NCI-H187 (cell line): Measurements from ENCODE around the gene MADCAM1.
A peak's percentile ranks its signal among the peaks of the same experiment; 100 is the strongest.
"Not testable (repeated sequence)": the region's sequence is repeated elsewhere in the genome, so short reads cannot be mapped to it uniquely, and the experiment has no call there.

ENCODE experiments used
- DNase-seq, 2 experiments: peaks; one replicate each; lab custom pipeline; 2025; lab: John Stamatoyannopoulos, UW

Gene MADCAM1

DNA sequence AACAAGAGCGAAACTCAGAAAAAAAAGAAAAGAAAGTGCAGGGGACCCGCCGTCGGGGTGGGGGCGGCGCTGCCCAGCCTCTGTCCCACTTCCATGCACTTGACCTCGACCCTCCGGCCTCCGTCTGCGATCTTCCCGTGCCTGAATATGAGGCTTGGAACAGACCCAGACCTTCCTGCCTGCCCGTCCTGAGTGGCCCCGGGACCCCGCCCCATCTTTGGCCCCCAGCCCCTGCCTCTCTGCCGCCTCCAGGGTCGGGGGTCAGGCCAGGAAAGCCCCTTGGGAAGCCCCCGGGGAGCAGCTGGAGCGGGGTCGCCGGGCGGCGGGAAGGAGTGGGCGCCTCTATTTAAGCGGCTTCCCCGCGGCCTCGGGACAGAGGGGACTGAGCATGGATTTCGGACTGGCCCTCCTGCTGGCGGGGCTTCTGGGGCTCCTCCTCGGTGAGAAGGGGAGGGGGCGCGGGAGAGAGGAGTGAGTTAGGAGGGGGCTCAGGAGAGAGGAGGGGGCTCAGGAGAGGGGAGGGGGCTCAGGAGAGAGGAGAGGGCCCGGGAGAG, at the start of gene MADCAM1:
MADCAM1 (plus strand) TSS at position 375 of the 554 bp plus-strand sequence; CDS start at position 389, 14 bp downstream.
- DNase-seq, result no peak

- DNase-seq, result no peak
Observed at GRCh38 chr19:447064-447426, 49.2 kb upstream of the MADCAM1 start.

GRCh38 chr19:447816-448560, 48.3 kb upstream of the MADCAM1 start:
- DNase-seq, result no peak

DNA sequence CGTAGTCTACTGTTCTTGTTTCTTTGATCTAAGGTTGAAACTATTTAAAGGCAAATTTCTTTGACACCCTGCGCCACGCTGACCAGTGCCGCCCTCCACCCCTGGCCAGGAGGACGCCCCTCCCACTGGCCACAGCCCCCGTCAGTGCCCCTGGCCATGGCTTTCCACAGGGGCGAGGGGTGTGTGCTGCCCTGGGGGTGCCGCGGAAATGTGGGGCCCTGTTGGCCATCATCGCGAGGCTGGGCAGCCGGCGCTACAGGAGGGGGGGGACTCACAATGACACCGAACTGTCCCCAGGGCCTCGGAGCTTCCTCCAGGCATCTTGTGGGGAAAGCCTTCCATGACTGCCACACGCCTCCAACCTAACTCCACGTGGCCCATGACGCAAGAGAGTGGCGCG, 46.4 kb upstream of the MADCAM1 start:
- no peak for DNase-seq

GRCh38 chr19:450912-451481, 45.3 kb upstream of the MADCAM1 start:
- not testable (repeated sequence) for DNase-seq

- DNase-seq, result no peak
Observed at GRCh38 chr19:452829-453228, 43.5 kb upstream of the MADCAM1 start.

GRCh38 chr19:453606-454005, 42.7 kb upstream of the MADCAM1 start:
- DNase-seq, result no peak

GRCh38 chr19:455031-455705, 41.1 kb upstream of the MADCAM1 start:
- DNase-seq, result no peak

DNA sequence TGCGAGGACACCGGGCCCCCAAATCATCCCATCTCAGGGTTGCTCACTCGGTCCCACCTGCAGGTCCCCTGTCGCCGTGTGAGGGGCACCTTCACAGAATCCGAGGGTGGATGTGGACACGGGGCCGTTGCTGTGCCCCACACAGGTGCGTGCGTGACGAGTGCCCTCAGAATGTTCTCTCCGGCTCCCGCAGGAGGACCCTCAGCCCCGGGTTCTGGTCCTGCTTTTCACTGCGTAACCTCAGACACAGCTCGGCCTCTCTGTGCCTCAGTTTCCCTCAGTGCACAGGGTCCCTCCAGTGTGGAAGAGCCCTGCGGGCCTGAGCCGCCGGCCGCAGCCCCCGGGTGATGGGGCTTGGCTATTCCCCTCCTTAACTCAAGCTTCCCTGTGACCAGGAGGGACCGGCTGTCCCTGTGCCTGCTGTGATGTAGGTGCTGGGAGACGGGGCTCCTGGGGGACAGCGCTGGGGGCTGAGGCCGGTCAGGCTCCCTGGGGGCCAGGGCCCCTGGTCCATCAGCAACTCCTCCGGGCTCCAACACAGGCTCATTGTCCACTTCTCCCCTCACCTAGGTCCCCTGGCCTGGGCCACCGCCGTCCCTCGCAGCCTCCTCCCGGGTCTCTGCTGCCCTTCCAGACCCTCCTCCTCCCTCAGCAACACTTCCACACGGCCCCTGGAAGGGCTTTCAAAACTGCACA, 40.3 kb upstream of the MADCAM1 start:
- DNase-seq, result no peak

DNA sequence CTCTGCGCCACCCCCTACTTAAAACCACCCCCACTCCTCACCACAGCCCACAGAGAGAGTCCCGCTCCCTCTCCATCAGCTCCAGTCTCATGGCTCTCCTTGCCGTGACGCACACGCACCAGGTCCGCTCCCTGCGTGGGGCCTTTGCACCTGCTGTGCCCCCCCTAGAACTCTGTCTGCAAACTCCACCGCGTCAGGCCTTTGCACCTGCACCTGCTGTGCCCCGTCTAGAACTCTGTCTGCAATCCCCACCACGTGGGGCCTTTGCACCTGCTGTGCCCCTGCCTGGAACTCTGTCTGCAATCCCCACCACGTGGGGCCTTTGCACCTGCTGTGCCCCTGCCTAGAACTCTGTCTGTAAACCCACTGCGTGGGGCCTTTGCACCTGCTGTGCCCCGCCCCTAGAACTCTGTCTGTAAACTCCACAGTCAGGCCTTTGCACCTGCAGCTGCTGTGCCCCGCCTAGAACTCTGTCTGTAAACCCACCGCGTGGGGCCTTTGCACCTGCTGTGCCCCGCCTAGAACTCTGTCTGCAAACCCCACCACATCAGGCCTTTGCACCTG, 39.7 kb upstream of the MADCAM1 start:
- no peak for DNase-seq

DNA sequence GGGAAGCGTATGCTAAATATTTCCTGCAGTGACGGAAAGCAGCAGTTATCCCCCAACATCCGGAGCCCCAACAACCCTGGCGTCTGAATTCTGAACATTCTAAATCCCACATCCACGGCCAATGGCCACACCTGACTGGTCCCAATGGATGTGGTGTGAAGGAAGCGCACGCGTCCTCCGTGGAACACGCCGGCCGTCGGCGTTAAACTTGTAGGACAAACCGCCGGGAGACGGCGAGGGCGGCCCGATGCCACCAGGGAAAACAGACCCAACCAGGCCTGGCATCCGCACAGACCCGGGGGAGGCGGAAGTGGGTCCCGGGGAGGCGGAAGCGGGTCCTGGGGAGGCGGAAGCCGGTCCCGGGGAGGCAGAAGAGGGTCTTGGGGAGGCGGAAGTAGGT, 38.6 kb upstream of the MADCAM1 start:
- no peak for DNase-seq

DNA sequence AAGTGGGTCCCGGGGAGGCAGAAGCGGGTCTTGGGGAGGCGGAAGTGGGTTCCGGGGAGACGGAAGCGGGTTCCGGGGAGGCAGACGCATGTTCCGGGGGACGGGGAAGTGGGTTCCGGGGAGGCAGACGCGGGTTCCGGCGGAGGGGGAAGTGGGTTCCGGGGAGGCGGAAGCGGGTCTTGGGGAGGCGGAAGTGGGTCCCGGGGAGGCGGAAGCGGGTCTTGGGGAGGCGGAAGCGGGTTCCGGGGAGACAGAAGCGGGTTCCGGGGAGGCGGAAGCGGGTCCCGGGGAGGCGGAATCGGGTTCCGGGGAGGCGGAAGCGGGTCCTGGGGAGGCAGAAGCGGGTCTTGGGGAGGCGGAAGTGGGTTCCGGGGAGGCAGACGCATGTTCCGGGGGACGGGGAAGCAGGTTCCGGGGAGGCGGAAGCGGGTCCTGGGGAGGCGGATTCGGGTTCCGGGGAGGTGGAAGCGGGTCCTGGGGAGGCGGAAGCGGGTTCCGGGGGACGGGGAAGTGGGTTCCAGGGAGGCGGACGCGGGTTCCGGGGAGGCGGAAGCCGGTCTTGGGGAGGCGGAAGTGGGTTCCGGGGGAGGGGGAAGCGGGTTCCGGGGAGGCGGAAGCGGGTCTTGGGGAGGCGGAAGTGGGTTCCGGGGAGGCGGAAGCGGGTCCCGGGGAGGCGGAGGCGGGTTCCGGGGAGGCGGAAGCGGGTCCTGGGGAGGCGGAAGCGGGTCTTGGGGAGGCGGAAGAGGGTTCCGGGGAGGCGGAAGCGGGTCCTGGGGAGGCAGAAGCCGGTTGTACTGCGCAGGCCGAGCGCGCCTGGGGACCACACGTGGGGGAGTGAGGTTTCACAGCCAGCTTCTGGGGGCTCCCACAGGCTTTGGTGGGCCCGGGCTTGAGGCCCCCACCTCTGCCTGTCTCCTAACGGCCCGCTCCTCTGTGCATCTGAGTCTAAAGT, 37.9 kb upstream of the MADCAM1 start:
- no peak for DNase-seq

GRCh38 chr19:459724-460511, 36.4 kb upstream of the MADCAM1 start:
- DNase-seq, result peak in 1 of 2 experiments; percentile 40

DNA sequence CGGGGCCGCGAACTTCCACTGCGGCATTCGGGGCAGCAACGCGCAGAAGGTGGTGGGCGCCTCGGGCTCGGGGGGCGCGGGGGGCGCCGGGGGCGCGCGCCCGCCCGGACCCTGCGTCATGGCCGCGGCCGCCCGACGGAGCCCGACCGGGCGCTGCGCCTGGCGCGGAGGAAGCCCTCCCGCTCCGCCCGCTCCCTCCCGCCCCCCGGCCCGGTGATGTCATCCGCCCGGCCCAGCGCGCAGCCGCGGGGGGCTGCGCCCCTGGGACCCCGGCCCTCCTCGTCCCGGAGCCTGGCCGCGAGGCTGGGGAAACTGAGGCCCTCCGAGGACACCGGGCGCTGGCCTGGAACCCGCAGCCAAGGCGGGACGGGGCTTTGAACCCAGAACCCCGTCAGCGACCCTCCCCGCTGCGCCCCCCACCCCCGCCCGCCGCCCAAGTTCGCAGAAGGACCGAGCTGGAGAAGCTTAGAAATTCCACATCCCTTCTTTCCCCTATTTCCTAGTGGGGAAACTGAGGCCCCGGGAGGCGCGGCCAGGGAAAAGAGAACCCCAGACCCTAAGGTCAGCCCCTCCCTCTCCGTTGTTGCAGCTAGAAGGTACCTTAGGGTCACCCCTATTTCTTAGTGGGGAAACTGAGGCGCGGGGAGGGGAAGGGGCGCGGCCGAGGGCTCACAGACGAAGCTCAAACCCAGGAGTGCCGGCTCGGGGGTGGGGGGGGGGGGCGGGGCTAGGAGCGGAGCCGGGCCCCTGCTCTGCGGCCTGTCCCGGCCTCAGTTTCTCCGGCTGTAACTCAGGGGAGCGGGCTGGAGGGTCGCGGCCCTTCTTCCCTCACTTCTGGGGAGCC, 35.2 kb upstream of the MADCAM1 start, which contains the start of gene SHC2:
SHC2 (minus strand) TSS at position 157 of the 844 bp plus-strand sequence; CDS start at position 120, 37 bp downstream.
- DNase-seq, result no peak

GRCh38 chr19:461721-462551, 34.4 kb upstream of the MADCAM1 start:
- DNase-seq, result peak; percentile 14 to 58

DNA sequence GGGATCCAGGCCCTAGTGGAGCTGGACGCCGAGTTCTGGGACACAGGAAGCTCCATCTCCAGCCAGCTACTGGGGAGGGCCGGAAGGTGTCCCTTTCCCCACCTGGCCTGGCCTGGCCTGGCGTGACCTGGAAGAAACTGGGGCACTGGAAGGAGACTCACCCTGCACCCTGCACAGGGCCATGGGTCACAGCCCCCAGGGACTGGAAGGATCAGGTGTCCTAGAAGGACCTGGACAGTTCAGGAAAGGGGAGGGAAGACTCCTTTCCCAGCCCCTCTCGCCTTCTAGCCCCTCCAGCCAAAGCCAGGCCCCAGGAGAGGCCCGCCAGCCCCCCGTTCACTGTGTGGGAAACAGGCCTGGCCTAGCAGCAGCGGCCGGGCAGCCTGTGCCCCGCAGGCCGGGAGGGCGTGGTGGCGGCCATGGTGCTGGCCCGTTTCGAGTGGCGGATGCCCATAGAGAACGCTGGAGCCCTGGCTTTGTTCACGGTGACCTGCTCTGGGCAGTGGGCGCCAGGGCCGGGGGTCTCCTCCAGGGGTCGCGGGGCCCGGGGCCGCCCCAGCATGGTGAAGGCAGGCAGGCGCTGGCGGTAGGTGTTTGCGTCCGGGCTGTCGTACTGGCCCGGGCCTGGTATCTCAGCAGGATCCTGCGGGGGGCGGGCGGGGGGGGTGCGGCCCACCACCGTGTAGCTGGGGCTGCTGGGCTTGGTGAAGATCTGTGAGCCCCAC, 32.6 kb upstream of the MADCAM1 start:
- DNase-seq, result no peak

DNA sequence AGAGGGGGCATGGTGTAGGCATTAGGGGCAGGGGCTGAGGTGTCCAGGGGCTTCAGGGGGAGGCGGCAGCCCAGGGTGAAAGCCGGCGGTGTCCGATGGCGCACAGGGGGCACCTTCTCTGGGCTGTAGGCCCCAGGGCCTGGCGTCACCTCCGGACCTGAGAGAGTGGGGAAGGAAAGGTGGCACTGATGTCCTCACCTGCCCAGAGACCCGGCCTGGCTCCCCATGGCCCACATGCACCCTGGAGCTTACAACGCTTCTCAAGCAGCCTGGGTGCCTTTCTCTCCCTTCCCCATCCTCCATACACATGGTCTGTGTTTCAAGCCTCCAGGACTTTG, 32.1 kb upstream of the MADCAM1 start:
- DNase-seq, result no peak
